HG03025 (cell line): ENCODE data around the gene KANK2.
"Not testable (repeated sequence)": the region's sequence is repeated elsewhere in the genome, so short reads cannot be mapped to it uniquely, and the experiment has no call there.

ENCODE experiments used
- ATAC-seq: cut with Tn5 transposase; IDR thresholded peaks from one replicate; pipeline ENCODE4 v1.9.1; 2021; ENCODE audit warnings: mild to moderate bottlenecking, moderate library complexity; ENCODE audit not compliant: unreplicated experiment, low FRiP score

KANK2 gene

DNA sequence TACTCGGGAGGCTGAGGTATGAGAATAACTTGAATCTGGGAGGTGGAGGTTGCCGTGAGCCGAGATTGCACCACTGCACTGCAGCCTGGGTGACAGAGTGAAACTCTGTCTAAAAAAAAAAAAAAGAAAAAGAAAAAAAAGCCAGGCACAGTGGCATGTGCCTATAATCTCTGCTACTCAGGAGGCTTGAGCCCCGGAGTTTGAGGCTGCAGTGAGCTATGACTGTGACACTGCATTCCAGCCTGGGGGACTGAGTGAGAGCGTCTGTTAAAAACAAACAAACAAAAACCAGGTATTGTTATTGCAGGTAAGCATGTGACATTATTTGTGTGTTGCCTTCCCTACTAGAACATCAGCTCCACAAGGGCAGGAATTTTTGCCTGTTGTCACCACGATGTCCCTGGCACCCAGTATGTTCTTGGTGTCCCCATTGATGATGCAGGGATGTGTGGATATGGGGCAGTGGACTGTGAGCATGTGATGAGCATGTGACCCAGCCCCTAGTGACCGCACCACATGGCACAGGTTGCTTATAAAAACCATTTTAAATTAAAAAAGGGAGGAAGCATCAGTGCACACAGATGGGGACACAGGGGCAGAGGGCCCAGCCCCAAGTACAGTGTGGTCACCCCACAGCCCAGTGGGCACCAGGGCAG lies 1.6 kb upstream of the KANK2 start:
- ATAC-seq: no peak

DNA sequence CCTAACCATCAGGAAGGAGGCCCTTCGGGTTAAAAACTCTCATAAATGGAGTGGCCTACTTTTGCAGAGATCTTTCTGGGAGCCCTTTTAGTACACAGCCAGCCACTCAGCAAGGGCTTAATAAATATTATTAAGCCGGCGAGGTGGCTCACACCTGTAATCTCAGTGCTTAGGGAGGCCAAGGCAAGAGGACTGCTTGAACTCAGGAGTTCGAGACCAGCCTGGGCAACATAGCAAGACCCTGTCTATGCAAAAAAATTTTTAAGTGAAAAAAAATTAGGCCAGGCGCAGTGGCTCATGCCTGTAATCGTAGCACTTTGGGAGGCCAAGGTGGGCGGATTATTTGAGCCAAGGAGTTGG lies 810 bp upstream of the KANK2 start:
- ATAC-seq: no peak

- ATAC-seq: no peak
Observed at GRCh38 chr19:11196406-11197287, 698 bp downstream of the KANK2 start.

DNA sequence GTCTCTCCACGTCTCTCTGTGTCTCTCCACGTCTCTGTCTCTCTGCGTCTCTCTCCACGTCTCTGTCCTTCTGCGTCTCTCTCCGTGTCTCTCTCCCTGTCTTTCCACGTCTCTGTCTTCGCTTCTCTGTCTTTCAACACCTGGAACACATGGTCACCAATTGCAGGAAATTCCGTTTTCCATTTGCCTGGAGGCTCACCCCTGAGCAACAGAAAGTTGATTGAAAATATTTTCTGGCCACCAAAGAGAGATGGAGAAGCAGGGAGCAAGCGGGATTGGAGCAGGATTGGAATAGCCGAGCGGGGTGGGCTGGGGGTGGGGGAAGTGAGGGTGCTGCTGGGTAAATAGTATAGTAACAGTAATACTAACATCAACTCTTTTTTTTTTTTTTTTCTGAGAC lies 1.7 kb downstream of the KANK2 start:
- no peak for ATAC-seq

- ATAC-seq: no peak
Observed at GRCh38 chr19:11194656-11195558, 2.4 kb downstream of the KANK2 start.

- ATAC-seq: no peak
Observed at GRCh38 chr19:11194173-11194572, 3.2 kb downstream of the KANK2 start.

DNA sequence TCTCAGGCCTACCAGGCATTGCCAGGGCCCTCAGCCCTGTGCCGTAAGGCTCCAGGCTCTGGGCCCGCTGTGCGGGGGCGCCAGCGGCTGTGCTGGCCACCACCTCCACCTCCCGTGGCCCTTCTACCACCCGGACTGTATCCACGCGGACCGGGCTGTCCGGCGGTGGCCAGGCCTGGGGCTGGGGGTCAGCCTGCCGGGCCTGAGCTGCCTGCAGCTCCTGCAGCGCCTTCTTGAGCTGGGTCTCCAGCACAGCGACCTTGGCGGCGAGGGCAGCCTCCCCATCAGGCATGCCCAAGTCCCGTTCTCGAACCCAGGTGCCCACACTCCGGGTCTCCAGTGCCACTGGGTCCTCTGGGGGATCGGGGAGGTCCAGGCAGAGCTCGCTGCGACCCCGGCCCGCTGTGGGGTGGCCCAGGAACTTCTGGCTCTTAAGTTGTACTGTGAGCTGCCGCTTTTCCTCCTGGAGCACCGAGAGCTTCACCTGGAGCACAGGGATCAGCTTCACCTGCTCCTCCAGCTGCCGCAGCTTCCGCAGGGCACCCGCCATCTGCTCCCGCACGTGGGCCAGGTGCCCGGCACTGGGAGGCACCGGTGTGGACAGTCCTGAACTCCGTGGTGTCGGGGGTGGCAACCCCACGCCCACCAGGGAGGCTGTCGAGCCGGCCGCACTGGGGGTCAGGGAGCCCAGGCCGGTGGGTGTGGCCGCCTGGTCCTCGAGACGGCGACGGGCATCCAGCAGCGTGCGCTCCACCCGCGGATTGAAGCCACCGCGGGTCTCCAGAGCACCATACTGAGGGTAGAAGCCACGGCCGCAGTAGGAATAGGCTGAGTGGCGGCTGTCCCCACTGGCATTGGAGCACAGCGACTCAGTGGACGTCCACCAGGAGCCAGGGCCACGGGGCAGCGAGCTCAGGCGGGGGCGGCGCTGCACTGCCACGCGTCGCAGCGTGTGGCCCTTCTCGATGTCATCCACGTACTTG lies 4.1 kb downstream of the KANK2 start:
- no peak for ATAC-seq

DNA sequence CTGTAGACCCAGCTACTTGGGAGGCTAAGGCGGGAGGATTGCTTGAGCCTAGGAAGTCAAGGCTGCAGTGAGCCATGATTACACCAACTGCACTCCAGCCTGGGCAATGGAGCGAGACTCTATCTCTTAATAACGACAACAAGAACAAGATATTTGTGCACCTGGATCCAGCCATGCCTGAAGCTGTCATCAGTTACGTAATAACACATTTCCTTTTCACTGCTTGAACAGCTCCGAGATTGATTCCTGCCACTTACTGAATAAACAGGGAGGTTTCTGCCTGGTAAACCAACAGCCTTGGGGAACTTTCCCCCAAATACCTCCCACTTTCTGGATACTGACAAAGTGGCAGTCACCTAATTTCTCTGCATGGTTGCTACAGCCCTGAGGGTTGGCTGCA lies 5.4 kb downstream of the KANK2 start:
- no peak for ATAC-seq

DNA sequence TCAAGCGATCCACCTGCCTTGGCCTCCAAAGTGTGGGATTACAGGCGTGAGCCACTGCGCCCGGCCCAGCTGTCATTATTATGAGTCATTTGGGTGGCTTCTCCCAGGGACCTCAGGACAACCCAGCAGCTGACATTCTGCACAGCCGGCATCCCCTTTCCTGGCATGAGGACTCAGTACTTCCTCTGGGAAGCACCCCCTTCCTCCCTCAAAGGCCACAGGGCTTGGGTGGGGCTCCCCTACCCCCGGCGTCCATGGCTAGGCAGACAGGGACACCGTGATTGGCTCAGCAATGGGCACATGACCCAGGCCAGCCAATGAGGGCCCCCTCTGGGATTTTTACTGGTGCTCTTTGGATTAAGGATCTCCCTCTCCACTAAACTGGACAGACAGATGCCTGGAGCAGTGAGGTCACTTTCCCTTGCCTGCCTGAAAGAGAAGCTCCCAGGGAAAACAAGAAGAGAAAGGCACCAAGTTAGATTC lies 6.0 kb downstream of the KANK2 start:
- no peak for ATAC-seq

DNA sequence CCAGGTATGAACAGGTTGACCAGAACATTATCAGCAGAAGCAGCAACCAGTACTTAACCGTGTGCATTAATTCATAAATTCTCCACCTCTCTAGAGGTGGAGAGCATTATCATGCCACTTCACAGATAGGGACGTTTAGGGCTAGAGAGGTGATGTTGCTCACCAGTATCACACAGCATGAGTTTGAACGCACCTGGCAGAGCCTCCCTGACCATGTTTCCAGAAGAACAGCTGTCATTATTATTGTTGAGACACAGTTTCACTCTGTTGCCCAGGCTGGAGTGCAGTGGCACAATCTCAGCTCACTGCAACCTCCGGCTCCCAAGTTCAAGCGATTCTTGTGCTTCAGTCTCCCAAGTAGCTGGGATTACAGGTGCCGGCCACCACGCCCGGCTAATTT lies 6.8 kb downstream of the KANK2 start:
- no peak for ATAC-seq

DNA sequence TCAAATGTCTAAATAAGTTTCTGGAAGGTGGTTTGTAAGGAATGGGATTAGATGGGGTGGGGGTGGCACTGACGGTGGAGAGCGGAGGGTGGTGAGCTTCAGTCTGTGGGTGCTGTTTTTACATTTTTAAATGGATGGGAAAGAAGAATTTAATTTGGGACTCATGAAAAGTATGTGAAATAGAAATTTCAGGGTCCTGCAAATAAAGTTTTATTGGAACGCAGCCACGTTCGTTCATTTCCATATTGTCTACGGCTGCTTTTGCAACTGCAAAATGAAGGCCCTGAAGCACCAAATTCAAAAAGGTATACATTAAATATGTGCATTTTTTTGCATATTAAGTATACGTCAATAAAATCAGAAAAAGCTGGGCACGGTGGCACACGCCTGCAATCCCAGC lies 9.9 kb downstream of the KANK2 start:
- ATAC-seq: no peak

GRCh38 chr19:11182994-11183393 lies 14.4 kb downstream of the KANK2 start:
- no peak for ATAC-seq

DNA sequence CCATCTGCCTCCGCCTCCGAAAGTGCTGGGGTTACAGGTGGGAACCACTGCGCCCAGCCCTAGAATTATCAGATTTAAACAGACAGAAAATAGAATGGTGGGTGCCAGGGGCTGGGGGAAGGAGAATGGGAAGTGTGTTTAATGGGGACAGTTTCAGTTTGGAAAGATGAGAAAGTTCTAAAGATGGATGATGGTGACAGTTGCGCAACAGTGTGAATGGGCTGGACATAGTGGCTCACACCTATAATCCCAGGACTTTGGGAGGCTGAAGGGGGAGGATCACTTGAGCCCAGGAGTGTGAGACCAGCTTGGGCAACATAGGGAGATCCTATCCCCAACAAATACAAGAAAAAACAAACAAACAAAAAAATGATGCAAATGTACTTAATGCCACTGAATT lies 15.9 kb downstream of the KANK2 start:
- ATAC-seq: no peak

DNA sequence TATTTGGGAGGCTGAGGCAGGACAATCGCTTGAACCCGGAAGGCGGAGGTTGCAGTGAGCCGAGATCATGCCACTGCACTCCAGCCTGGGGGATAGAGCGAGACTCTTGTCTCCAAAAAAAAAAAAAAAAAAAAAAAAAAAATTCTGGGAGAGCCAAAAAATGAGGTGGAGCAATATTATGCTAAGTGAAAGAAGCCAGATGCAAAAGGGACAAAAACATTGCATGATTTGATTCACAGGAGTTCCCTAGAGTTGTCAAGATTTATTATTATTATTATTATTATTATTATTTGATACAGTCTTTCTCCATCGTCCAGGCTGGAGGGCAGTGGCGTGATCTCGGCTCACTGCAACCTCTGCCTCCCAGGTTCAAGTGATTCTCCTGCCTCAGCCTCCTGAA lies 16.4 kb downstream of the KANK2 start:
- ATAC-seq: not testable (repeated sequence)

DNA sequence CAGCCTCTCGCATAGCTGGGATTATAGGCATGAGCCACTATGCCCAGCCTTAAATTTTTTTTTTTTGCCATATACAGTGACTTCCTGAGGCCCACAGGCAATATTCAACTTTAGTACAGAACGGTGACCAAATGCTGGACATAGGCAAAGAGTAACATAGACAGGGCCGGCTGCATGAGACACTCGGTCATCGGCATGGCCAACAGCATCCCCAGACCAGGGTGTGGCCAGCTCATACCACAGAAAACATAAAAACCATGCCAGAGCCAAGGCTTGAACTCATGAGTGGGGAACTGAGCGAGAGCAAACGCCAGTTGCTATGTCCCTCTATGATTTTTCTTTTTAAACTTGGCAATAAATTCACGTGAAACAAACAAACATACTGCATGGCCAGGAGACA lies 17.0 kb downstream of the KANK2 start:
- no peak for ATAC-seq

GRCh38 chr19:11179716-11180297 lies 17.5 kb downstream of the KANK2 start:
- no peak for ATAC-seq

DNA sequence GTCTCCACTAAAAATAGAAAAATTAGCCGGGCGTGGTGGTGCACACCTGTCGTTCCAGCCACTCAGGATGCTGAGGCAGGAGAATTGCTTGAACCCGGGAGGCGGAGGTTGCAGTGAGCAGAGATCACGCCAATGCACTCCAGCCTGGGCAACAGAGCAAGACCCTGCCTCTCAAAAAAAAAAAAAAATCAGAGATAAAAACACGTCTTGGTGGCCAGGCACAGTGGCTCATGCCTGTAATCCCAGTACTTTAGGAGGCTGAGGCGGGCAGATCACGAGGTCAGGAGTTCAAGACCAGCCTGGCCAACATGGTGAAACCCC lies 18.2 kb downstream of the KANK2 start:
- not testable (repeated sequence) for ATAC-seq

GRCh38 chr19:11177592-11177991 lies 19.8 kb downstream of the KANK2 start:
- ATAC-seq: no peak

- ATAC-seq: no peak
Observed at GRCh38 chr19:11176466-11177193, 20.7 kb downstream of the KANK2 start.
